HepG2 (cell line): Measurements from ENCODE around the gene NAA30. TPM values are rescaled to one million over a fixed set of nuclear protein-coding genes. Genes with fewer than 3 reads are reported as not detected.
A peak's percentile ranks its signal among the peaks of the same experiment; 100 is the strongest.

ENCODE experiments used
- ATM ChIP-seq: fragments of 450-650 bp; IDR thresholded peaks from 2 replicates; pipeline ENCODE4 v1.7.1; 2017; ENCODE audit warnings: mild to moderate bottlenecking, borderline replicate concordance
- BCL6 ChIP-seq: IDR thresholded peaks from 2 replicates; pipeline ENCODE4 v1.6.1; 2016; ENCODE audit warnings: missing genetic modification reagents, missing compliant biosample characterization
- FOXA1 ChIP-seq, 2 experiments: fragments of 450-650 bp in 1 of 2; sonication (generic) in 1 of 2; formaldehyde crosslinking in 1 of 2; IDR thresholded peaks; 2 replicates each; pipeline versions ENCODE4 v1.4.0 to v1.6.1; 2016 to 2020; ENCODE audit warnings: missing genetic modification reagents in 1 of 2
- GPN1 ChIP-seq: sonication (generic); formaldehyde crosslinking; IDR thresholded peaks from 2 replicates; pipeline ENCODE4 v1.5.1; 2020; ENCODE audit warnings: missing genetic modification reagents, borderline replicate concordance
- HDAC2 ChIP-seq: sonication (generic); formaldehyde crosslinking; IDR thresholded peaks from 2 replicates; pipeline ENCODE4 v1.4.0; 2020; ENCODE audit warnings: missing genetic modification reagents
- HNRNPUL1 ChIP-seq: fragments of 200-400 bp; formaldehyde crosslinking; IDR thresholded peaks from 2 replicates; pipeline ENCODE4 v1.6.1; 2017; ENCODE audit warnings: low read depth, mild to moderate bottlenecking, low read length, moderate library complexity
- JDP2 ChIP-seq: sonication (generic); formaldehyde crosslinking; IDR thresholded peaks from 2 replicates; pipeline ENCODE4 v1.8.1; 2022; ENCODE audit warnings: missing genetic modification reagents, borderline replicate concordance
- KDM2A ChIP-seq: sonication (generic); formaldehyde crosslinking; IDR thresholded peaks from 2 replicates; pipeline ENCODE4 v1.4.0; 2020; ENCODE audit warnings: low read depth, missing genetic modification reagents, borderline replicate concordance
- MED13 ChIP-seq: sonication (generic); formaldehyde crosslinking; IDR thresholded peaks from 2 replicates; pipeline ENCODE4 v1.5.0; 2020; ENCODE audit warnings: missing genetic modification reagents
- RCOR2 ChIP-seq: IDR thresholded peaks from 2 replicates; pipeline ENCODE4 v1.6.1; 2016; ENCODE audit warnings: missing biosample characterization, missing genetic modification reagents
- SMAD9 ChIP-seq: sonication (generic); formaldehyde crosslinking; IDR thresholded peaks from 2 replicates; pipeline ENCODE4 v1.5.1; 2020; ENCODE audit warnings: mild to moderate bottlenecking, missing genetic modification reagents
- SP2 ChIP-seq: sonication (generic); formaldehyde crosslinking; IDR thresholded peaks from 2 replicates; pipeline ENCODE4 v1.5.1; 2020; ENCODE audit warnings: mild to moderate bottlenecking, missing genetic modification reagents
- SRSF4 ChIP-seq: fragments of 200-400 bp; formaldehyde crosslinking; IDR thresholded peaks from one replicate; pipeline ENCODE4 v1.6.1; 2018; ENCODE audit warnings: mild to moderate bottlenecking, low read depth, low read length, moderate library complexity; ENCODE audit not compliant: poor library complexity, severe bottlenecking
- ZKSCAN5 ChIP-seq: sonication (generic); formaldehyde crosslinking; IDR thresholded peaks from 2 replicates; pipeline ENCODE4 v1.5.1; 2020; ENCODE audit warnings: mild to moderate bottlenecking, missing genetic modification reagents
- ZNF180 ChIP-seq: sonication (generic); formaldehyde crosslinking; IDR thresholded peaks from 2 replicates; pipeline ENCODE4 v1.4.0; 2020; ENCODE audit warnings: low read depth, missing genetic modification reagents, borderline replicate concordance
- ZNF879 ChIP-seq: sonication (generic); formaldehyde crosslinking; IDR thresholded peaks from 2 replicates; pipeline ENCODE4 v1.8.1; 2023; ENCODE audit warnings: missing genetic modification reagents
- polyA plus RNA-seq, 8 experiments: library from polyadenylated mRNA; depleted of rRNA in 3 of 8; stranded (reverse) in 7 of 8; unstranded in 1 of 8; fragments of >200 nt; fragmentation: Illumina TruSeq in 4 of 8; extraction: Trizol in 4 of 8; gene quantifications; 2 replicates each; pipeline versions ENCODE4 v1.2.1 to v1.2.3, GENCODE V29; 2011 to 2016; ENCODE audit warnings: low read depth in 4 of 8, missing spikeins in 1 of 8, mixed read lengths in 1 of 8; ENCODE audit not compliant: insufficient read depth in 1 of 8
- total RNA-seq, 5 experiments: library from RNA; depleted of rRNA; stranded (reverse); fragments of >200 nt; fragmentation: Illumina TruSeq; extraction: Trizol; gene quantifications; 2 replicates each; pipeline ENCODE4 v1.2.3, GENCODE V29; 2016; ENCODE audit warnings: low read depth in 1 of 5
- TF ChIP-seq, protein P1 (sequence below): sonication (generic); formaldehyde crosslinking; IDR thresholded peaks from 2 replicates; pipeline ENCODE4 v1.4.0; 2020; ENCODE audit warnings: missing genetic modification reagents
- TF ChIP-seq, protein P2 (sequence below): sonication (generic); formaldehyde crosslinking; IDR thresholded peaks from 2 replicates; pipeline ENCODE4 v1.4.0; 2020; ENCODE audit warnings: mild to moderate bottlenecking, missing genetic modification reagents
- TF ChIP-seq, protein P3 (sequence below): IDR thresholded peaks from 2 replicates; pipeline ENCODE4 v1.4.0; 2020; ENCODE audit warnings: mild to moderate bottlenecking, missing genetic modification reagents
- TF ChIP-seq, protein P4 (sequence below): IDR thresholded peaks from 2 replicates; pipeline ENCODE4 v1.6.1; 2016; ENCODE audit warnings: missing genetic modification reagents, missing compliant biosample characterization

The NAA30 gene
- total and polyA plus RNA-seq, 2 of the 13 experiments (the other 11 are each of a cell fraction or from before 2014, with no cell fraction given): 10.8 to 18.4 TPM

DNA sequence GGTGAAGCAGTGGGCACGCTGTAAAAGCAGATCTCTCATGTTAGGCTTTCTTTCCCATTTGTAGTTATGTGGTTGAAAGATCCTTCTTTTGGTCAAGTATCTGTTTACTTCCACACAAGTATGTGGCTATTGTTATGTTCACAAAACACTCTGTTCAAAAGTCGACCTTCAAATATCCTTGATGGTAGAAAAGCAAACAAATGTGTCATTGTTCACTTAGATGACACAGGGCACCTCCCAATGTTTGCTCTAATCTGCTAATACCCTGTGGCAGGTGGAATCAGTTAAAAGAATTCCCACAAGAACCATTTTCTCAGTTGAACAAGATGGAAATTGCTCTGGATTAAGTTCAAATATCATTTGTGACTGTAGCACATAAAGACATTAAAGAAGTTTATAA, 43.6 kb upstream of the NAA30 start (continued):
- TF ChIP-seq MED13 (CRISPR knock-in tag): no peak
- TF ChIP-seq, protein P1, sequence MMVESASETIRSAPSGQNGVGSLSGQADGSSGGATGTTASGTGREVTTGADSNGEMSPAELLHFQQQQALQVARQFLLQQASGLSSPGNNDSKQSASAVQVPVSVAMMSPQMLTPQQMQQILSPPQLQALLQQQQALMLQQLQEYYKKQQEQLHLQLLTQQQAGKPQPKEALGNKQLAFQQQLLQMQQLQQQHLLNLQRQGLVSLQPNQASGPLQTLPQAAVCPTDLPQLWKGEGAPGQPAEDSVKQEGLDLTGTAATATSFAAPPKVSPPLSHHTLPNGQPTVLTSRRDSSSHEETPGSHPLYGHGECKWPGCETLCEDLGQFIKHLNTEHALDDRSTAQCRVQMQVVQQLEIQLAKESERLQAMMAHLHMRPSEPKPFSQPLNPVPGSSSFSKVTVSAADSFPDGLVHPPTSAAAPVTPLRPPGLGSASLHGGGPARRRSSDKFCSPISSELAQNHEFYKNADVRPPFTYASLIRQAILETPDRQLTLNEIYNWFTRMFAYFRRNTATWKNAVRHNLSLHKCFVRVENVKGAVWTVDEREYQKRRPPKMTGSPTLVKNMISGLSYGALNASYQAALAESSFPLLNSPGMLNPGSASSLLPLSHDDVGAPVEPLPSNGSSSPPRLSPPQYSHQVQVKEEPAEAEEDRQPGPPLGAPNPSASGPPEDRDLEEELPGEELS (CRISPR knock-in tag): 0 out of 2 replicates have a peak, but pooled peaks have one; percentile 35
- no peak for TF ChIP-seq ATM
- no peak for TF ChIP-seq HNRNPUL1
- TF ChIP-seq ZNF879 (CRISPR knock-in tag): no peak
- no peak for TF ChIP-seq SP2 (CRISPR knock-in tag)
- TF ChIP-seq RCOR2 (CRISPR knock-in tag): 0 out of 2 replicates have a peak, but pooled peaks have one; percentile 53
- TF ChIP-seq ZNF180 (CRISPR knock-in tag): no peak
- TF ChIP-seq SRSF4: no peak
- no peak for TF ChIP-seq SMAD9 (CRISPR knock-in tag)
- TF ChIP-seq JDP2: no peak
- no peak for TF ChIP-seq KDM2A (CRISPR knock-in tag)
- TF ChIP-seq, protein P2, sequence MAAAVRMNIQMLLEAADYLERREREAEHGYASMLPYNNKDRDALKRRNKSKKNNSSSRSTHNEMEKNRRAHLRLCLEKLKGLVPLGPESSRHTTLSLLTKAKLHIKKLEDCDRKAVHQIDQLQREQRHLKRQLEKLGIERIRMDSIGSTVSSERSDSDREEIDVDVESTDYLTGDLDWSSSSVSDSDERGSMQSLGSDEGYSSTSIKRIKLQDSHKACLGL (CRISPR knock-in tag): no peak
- TF ChIP-seq BCL6 (CRISPR knock-in tag): peak; percentile 58
- TF ChIP-seq ZKSCAN5: no peak
- 0 out of 2 replicates have a peak, but pooled peaks have one; percentile 44 for TF ChIP-seq HDAC2 (CRISPR knock-in tag)
- TF ChIP-seq GPN1 (CRISPR knock-in tag): no peak
- TF ChIP-seq, protein P3, sequence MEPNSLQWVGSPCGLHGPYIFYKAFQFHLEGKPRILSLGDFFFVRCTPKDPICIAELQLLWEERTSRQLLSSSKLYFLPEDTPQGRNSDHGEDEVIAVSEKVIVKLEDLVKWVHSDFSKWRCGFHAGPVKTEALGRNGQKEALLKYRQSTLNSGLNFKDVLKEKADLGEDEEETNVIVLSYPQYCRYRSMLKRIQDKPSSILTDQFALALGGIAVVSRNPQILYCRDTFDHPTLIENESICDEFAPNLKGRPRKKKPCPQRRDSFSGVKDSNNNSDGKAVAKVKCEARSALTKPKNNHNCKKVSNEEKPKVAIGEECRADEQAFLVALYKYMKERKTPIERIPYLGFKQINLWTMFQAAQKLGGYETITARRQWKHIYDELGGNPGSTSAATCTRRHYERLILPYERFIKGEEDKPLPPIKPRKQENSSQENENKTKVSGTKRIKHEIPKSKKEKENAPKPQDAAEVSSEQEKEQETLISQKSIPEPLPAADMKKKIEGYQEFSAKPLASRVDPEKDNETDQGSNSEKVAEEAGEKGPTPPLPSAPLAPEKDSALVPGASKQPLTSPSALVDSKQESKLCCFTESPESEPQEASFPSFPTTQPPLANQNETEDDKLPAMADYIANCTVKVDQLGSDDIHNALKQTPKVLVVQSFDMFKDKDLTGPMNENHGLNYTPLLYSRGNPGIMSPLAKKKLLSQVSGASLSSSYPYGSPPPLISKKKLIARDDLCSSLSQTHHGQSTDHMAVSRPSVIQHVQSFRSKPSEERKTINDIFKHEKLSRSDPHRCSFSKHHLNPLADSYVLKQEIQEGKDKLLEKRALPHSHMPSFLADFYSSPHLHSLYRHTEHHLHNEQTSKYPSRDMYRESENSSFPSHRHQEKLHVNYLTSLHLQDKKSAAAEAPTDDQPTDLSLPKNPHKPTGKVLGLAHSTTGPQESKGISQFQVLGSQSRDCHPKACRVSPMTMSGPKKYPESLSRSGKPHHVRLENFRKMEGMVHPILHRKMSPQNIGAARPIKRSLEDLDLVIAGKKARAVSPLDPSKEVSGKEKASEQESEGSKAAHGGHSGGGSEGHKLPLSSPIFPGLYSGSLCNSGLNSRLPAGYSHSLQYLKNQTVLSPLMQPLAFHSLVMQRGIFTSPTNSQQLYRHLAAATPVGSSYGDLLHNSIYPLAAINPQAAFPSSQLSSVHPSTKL (CRISPR knock-in tag): peak; percentile 95
- TF ChIP-seq, protein P4, sequence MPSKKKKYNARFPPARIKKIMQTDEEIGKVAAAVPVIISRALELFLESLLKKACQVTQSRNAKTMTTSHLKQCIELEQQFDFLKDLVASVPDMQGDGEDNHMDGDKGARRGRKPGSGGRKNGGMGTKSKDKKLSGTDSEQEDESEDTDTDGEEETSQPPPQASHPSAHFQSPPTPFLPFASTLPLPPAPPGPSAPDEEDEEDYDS (CRISPR knock-in tag): no peak
- peak; percentile 49; the same call in 1 of the 2 replicates for TF ChIP-seq FOXA1 (IDR thresholded peaks at IDR 0.05)
- TF ChIP-seq FOXA1 (CRISPR knock-in tag; IDR thresholded peaks at IDR 0.05): peak; percentile 64
